HL-60 (cell line): ENCODE results near the gene SLC16A10.

Source experiments
- GABPA ChIP-seq: IDR thresholded peaks from 2 replicates; pipeline ENCODE4 v1.6.1; 2012; ENCODE audit warnings: low read depth
- POLR2AphosphoS5 ChIP-seq: IDR thresholded peaks from 2 replicates; pipeline ENCODE4 v1.6.1; 2012; ENCODE audit warnings: low read depth
- TF ChIP-seq, protein P1 (sequence below): IDR thresholded peaks from one replicate; pipeline ENCODE4 v1.5.1; 2011; ENCODE audit warnings: low read length, control low read depth, inconsistent platforms; ENCODE audit not compliant: insufficient read depth
- TF ChIP-seq, protein P2 (sequence below): IDR thresholded peaks from 2 replicates; pipeline ENCODE4 v1.6.1; 2012; ENCODE audit warnings: low read depth; ENCODE audit not compliant: insufficient replicate concordance

DNA sequence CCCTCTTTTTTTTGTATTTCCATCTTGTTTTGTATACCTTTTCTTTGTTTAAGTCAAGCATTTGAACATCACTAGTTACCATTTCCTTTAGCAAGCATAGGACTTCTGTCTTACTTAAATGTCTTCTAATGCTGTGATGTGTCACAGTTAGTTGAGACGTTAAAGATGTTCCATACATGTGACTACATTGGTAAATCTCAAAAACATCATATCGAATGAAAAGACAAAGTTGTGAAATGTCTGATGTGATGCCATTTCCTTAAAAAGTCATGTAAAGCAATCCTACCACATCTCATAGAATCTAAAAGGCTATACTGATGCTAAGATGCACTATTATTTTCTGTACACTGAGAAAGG lies 26.8 kb downstream of the SLC16A10 start:
- TF ChIP-seq, protein P1, sequence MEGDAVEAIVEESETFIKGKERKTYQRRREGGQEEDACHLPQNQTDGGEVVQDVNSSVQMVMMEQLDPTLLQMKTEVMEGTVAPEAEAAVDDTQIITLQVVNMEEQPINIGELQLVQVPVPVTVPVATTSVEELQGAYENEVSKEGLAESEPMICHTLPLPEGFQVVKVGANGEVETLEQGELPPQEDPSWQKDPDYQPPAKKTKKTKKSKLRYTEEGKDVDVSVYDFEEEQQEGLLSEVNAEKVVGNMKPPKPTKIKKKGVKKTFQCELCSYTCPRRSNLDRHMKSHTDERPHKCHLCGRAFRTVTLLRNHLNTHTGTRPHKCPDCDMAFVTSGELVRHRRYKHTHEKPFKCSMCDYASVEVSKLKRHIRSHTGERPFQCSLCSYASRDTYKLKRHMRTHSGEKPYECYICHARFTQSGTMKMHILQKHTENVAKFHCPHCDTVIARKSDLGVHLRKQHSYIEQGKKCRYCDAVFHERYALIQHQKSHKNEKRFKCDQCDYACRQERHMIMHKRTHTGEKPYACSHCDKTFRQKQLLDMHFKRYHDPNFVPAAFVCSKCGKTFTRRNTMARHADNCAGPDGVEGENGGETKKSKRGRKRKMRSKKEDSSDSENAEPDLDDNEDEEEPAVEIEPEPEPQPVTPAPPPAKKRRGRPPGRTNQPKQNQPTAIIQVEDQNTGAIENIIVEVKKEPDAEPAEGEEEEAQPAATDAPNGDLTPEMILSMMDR: no peak
- TF ChIP-seq GABPA (no peak), POLR2AphosphoS5 (no peak)
- TF ChIP-seq, protein P2, sequence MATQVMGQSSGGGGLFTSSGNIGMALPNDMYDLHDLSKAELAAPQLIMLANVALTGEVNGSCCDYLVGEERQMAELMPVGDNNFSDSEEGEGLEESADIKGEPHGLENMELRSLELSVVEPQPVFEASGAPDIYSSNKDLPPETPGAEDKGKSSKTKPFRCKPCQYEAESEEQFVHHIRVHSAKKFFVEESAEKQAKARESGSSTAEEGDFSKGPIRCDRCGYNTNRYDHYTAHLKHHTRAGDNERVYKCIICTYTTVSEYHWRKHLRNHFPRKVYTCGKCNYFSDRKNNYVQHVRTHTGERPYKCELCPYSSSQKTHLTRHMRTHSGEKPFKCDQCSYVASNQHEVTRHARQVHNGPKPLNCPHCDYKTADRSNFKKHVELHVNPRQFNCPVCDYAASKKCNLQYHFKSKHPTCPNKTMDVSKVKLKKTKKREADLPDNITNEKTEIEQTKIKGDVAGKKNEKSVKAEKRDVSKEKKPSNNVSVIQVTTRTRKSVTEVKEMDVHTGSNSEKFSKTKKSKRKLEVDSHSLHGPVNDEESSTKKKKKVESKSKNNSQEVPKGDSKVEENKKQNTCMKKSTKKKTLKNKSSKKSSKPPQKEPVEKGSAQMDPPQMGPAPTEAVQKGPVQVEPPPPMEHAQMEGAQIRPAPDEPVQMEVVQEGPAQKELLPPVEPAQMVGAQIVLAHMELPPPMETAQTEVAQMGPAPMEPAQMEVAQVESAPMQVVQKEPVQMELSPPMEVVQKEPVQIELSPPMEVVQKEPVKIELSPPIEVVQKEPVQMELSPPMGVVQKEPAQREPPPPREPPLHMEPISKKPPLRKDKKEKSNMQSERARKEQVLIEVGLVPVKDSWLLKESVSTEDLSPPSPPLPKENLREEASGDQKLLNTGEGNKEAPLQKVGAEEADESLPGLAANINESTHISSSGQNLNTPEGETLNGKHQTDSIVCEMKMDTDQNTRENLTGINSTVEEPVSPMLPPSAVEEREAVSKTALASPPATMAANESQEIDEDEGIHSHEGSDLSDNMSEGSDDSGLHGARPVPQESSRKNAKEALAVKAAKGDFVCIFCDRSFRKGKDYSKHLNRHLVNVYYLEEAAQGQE: no peak
